Endodermal cell (in vitro differentiated cells): Measurements from ENCODE around the gene INF2. TPM values are rescaled to one million over a fixed set of nuclear protein-coding genes. Genes with fewer than 3 reads are reported as not detected.

Experiments
- DNase-seq: peaks from one replicate; pipeline ENCODE4 v3.0.0-alpha.2; 2017
- H3K27ac ChIP-seq: 2 replicates; pipeline ENCODE4 v1.5.1; 2013; ENCODE audit warnings: mild to moderate bottlenecking, low read depth, low read length, moderate library complexity
- H3K27me3 ChIP-seq: 2 replicates; pipeline ENCODE4 v1.6.1; 2013; ENCODE audit warnings: mild to moderate bottlenecking, low read length, moderate library complexity; ENCODE audit not compliant: insufficient read depth, control insufficient read depth, poor library complexity, severe bottlenecking
- H3K36me3 ChIP-seq: 2 replicates; pipeline ENCODE4 v1.7.0; 2013; ENCODE audit warnings: mild to moderate bottlenecking, low read length, moderate library complexity; ENCODE audit not compliant: control insufficient read depth, insufficient read depth
- H3K4me1 ChIP-seq: one replicate; pipeline ENCODE4 v1.7.0; 2013; ENCODE audit warnings: low read length; ENCODE audit not compliant: control insufficient read depth, insufficient read depth
- H3K4me3 ChIP-seq: 2 replicates; pipeline ENCODE4 v1.5.1; 2013; ENCODE audit warnings: mild to moderate bottlenecking, low read length, moderate library complexity
- H3K9ac ChIP-seq: 2 replicates; pipeline ENCODE4 v1.6.1; 2013; ENCODE audit warnings: mild to moderate bottlenecking, low read length, moderate library complexity; ENCODE audit not compliant: poor library complexity, severe bottlenecking; ENCODE audit errors: extremely low read depth
- H3K9me3 ChIP-seq: 2 replicates; pipeline ENCODE4 v1.6.1; 2013; ENCODE audit warnings: mild to moderate bottlenecking, low read length, moderate library complexity; ENCODE audit not compliant: control insufficient read depth
- H3K27ac Mint-ChIP-seq: 2 replicates; pipeline ENCODE4 v1.8.0; 2020; ENCODE audit warnings: mixed read lengths
- H3K27me3 Mint-ChIP-seq: 2 replicates; pipeline ENCODE4 v1.8.0; 2021; ENCODE audit warnings: mild to moderate bottlenecking, mixed read lengths; ENCODE audit not compliant: insufficient read depth
- H3K36me3 Mint-ChIP-seq: 2 replicates; pipeline ENCODE4 v1.8.0; 2020; ENCODE audit warnings: low read depth, mixed read lengths
- H3K4me1 Mint-ChIP-seq: 2 replicates; pipeline ENCODE4 v1.8.0; 2020; ENCODE audit warnings: mixed read lengths
- H3K4me3 Mint-ChIP-seq: 2 replicates; pipeline ENCODE4 v1.8.0; 2020; ENCODE audit warnings: mild to moderate bottlenecking, moderate library complexity, mixed read lengths
- H3K9me3 Mint-ChIP-seq: 2 replicates; pipeline ENCODE4 v1.8.0; 2020; ENCODE audit warnings: mild to moderate bottlenecking, mixed read lengths
- WGBS, 2 experiments: methylation state at CpG; one replicate each; pipeline versions ENCODE4 v1.1.5 to v1.1.7; 2013; ENCODE audit warnings: missing lambda C conversion rate in 2 of 2, mixed read lengths in 1 of 2; ENCODE audit not compliant: insufficient coverage in 1 of 2, insufficient read length in 1 of 2; 5-methylcytosine and 5-hydroxymethylcytosine counted together
- total RNA-seq, 2 donors: library from RNA; stranded (reverse); fragmentation: NEBNext Ultra II Directional in 1 of 2; extraction: Animal tissue kit (Norgen Biotek cat#: 25700) in 1 of 2; gene quantifications; 2 replicates in 1 of 2; 3 replicates in 1 of 2; pipeline ENCODE4 v1.2.1, GENCODE V29; 2021
- TF ChIP-seq, protein P1 (sequence below): fragments of 200-600 bp; sonication (generic); conservative IDR thresholded peaks from 2 replicates; pipeline ENCODE4 v1.5.0; 2021; ENCODE audit warnings: antibody characterized with exemption, mild to moderate bottlenecking

The INF2 gene
- total RNA-seq, 2 donors from 2014 or later, result 99.7 to 114 TPM

DNA sequence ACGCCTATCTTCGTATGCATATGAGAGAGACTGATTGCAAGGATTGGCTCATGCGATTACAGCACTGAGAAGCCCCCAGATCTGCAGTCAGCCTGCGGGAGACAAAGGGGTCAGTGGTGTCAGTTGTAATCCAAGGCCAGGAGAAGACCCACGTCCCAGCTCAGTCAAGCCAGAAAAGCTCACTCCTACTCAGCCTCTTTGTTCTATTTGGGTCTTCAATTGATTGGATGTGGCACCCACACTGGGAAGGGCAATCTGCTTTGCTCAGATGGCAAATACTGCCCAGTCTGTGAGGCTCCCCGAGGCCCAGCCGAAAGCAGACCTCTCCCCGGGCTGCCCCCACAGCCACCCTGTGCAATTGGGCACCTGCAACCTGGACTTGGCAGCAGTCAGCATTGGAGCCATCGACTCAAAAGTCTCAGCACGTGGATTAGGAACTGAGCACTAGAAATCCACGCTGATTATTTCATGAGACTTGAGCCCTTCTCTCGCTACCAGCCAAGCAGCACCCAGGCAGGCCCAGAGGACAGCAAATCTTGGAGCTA is 45.3 kb upstream of the INF2 start:
- H3K27ac ChIP-seq, result no peak overlapping the region
- Mint-ChIP-seq H3K27ac (peak overlapping the region; percentile 66), H3K36me3 (peaks cover 10% of the 10 kb centered on the region)

DNA sequence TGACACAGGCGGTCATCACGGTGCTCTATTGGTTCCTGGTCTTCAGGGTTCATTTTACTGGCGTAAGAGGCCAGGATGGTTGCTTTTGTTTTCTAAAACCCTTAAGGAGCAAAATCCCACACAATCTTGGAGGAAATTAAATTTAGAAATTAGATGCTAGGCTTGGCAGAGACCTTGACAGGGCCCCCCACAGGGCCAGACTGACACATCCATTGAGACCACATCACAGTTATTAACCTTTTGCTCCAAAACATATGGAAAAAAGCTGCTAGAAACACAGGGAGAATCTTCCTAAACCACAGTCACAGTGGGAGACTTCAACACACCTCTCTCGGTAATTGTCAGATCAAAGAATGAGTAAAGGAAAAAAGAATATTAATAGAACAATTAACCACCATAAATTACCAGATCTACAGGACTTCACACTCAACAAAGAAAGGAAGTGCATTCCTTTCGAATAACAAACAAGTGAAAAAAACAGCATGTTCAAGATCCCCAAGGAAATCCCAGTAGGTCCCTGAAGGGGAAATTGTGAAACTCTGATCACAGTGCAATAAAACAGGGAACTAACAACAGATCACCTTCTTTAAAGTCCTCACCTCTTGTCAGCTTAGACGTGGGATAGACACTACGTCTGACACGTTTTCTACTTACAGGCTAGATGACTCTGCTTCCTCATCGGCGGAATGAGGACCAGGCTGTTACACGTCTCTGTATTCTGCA is 44.6 kb upstream of the INF2 start:
- TF ChIP-seq, protein P1, sequence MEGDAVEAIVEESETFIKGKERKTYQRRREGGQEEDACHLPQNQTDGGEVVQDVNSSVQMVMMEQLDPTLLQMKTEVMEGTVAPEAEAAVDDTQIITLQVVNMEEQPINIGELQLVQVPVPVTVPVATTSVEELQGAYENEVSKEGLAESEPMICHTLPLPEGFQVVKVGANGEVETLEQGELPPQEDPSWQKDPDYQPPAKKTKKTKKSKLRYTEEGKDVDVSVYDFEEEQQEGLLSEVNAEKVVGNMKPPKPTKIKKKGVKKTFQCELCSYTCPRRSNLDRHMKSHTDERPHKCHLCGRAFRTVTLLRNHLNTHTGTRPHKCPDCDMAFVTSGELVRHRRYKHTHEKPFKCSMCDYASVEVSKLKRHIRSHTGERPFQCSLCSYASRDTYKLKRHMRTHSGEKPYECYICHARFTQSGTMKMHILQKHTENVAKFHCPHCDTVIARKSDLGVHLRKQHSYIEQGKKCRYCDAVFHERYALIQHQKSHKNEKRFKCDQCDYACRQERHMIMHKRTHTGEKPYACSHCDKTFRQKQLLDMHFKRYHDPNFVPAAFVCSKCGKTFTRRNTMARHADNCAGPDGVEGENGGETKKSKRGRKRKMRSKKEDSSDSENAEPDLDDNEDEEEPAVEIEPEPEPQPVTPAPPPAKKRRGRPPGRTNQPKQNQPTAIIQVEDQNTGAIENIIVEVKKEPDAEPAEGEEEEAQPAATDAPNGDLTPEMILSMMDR, result no peak
- Mint-ChIP-seq H3K27ac (peak overlapping the region; percentile 69), H3K4me1 (peaks cover 17% of the 10 kb centered on the region), H3K27me3 (peaks cover 4% of the 10 kb centered on the region), H3K36me3 (peaks cover 10% of the 10 kb centered on the region), H3K9me3 (peaks cover 28% of the 10 kb centered on the region), H3K4me3 (no peak overlapping the region)
- no peaks in the 10 kb centered on the region for H3K36me3 ChIP-seq
- H3K27me3 ChIP-seq, result no peaks in the 10 kb centered on the region
- WGBS, 2 experiments, result 60 to 72% methylated on average over 9 to 10 of the region's 11 CpGs
- H3K4me3 ChIP-seq, result no peak overlapping the region
- H3K9me3 ChIP-seq, result peaks cover 23% of the 10 kb centered on the region
- H3K4me1 ChIP-seq, result no peaks in the 10 kb centered on the region
- H3K9ac ChIP-seq, result no peak overlapping the region
- peak; percentile 81 for DNase-seq
- no peak overlapping the region for H3K27ac ChIP-seq

More for the DNA sequence above, 45.3 kb upstream of the INF2 start:
- Mint-ChIP-seq H3K9me3 (peaks cover 28% of the 10 kb centered on the region), H3K27me3 (no peaks in the 10 kb centered on the region), H3K4me1 (peaks cover 17% of the 10 kb centered on the region), H3K4me3 (no peak overlapping the region)
- Histone ChIP-seq H3K27me3 (no peaks in the 10 kb centered on the region), H3K9ac (no peak overlapping the region), H3K4me3 (no peak overlapping the region), H3K9me3 (peaks cover 23% of the 10 kb centered on the region), H3K36me3 (no peaks in the 10 kb centered on the region), H3K4me1 (no peaks in the 10 kb centered on the region)
- TF ChIP-seq, protein P1, result no peak
- DNase-seq, result no peak
- WGBS, 2 experiments, result 81 to 89% methylated on average over 10 to 12 of the region's 12 CpGs

DNA sequence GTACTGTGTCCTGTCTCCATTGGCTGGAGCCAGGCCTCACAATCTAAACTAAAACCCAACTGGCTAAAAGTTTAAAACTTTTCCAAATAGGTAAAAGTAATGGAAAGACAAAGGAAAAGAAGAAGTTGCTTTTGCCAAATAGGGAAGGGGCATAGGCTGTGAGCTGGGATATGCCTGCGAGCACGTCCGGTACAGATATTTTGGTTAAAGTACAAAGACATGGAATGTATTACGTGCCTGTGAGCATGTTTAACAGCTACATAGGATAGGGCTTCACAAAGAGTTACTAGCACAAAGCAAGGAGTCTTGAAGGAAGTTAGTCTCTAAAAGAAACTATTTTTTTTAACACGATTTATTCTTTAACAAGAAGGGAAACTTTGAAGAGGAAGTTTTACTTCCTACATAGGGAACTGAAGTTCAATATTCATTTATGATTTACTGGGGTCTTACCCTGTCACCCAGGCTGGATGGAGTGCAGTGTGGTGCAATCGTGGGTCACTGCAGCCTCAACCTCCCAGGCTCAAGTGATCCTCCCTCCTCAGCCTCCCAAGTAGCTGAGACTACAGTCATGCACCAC is 41.9 kb upstream of the INF2 start:
- Mint-ChIP-seq H3K36me3 (peaks cover 10% of the 10 kb centered on the region), H3K9me3 (peaks cover 34% of the 10 kb centered on the region), H3K4me3 (no peak overlapping the region), H3K27me3 (peaks cover 13% of the 10 kb centered on the region), H3K4me1 (peaks cover 17% of the 10 kb centered on the region), H3K27ac (no peak overlapping the region)
- Histone ChIP-seq H3K9me3 (peaks cover 26% of the 10 kb centered on the region), H3K4me3 (no peak overlapping the region), H3K27me3 (no peaks in the 10 kb centered on the region), H3K27ac (no peak overlapping the region), H3K4me1 (no peaks in the 10 kb centered on the region), H3K36me3 (no peaks in the 10 kb centered on the region), H3K9ac (no peak overlapping the region)
- no peak for DNase-seq
- 83 to 92% methylated on average over 5 to 6 of the region's 6 CpGs for WGBS, 2 experiments
- TF ChIP-seq, protein P1, result no peak
